MM.1S (cell line): ENCODE measurements around the gene GDAP2.

Experiments used
- DNase-seq: peaks from one replicate; pipeline ENCODE4 v3.0.0-alpha.2; 2015
- H2AFZ ChIP-seq: fragments of 300-600 bp; sonication (generic); 2 replicates; pipeline ENCODE4 v1.6.0; 2016; ENCODE audit warnings: antibody characterized with exemption, low read length
- H3F3A ChIP-seq: fragments of 300-600 bp; sonication (generic); 2 replicates; pipeline ENCODE4 v1.6.1; 2016; ENCODE audit warnings: mild to moderate bottlenecking, antibody characterized with exemption, low read length, moderate library complexity, mixed read lengths; ENCODE audit not compliant: insufficient read depth
- H3K27ac ChIP-seq: fragments of 300-600 bp; sonication (generic); 2 replicates; pipeline ENCODE4 v1.5.1; 2016; ENCODE audit warnings: mild to moderate bottlenecking, low read length
- H3K27me3 ChIP-seq: fragments of 300-600 bp; sonication (generic); replicated peaks from 2 replicates; pipeline ENCODE4 v1.6.0; 2016; ENCODE audit warnings: low read length; ENCODE audit not compliant: insufficient read depth
- H3K36me3 ChIP-seq: fragments of 300-600 bp; sonication (generic); replicated peaks from 2 replicates; pipeline ENCODE4 v1.6.1; 2016; ENCODE audit warnings: mild to moderate bottlenecking, low read length, mixed read lengths; ENCODE audit not compliant: insufficient read depth
- H3K4me1 ChIP-seq: fragments of 300-600 bp; sonication (generic); 2 replicates; pipeline ENCODE4 v1.6.1; 2016; ENCODE audit warnings: low read length, mixed read lengths
- H3K4me2 ChIP-seq: fragments of 300-600 bp; sonication (generic); 2 replicates; pipeline ENCODE4 v1.6.0; 2016; ENCODE audit warnings: low read depth, low read length
- H3K4me3 ChIP-seq: fragments of 300-600 bp; sonication (generic); 2 replicates; pipeline ENCODE4 v1.5.1; 2016; ENCODE audit warnings: low read length, mixed read lengths
- H3K79me2 ChIP-seq: fragments of 300-600 bp; sonication (generic); 2 replicates; pipeline ENCODE4 v1.6.1; 2016; ENCODE audit warnings: mixed run types, low read length, mixed read lengths
- H3K9ac ChIP-seq: fragments of 300-600 bp; sonication (generic); 2 replicates; pipeline ENCODE4 v1.6.1; 2016; ENCODE audit warnings: low read length, mixed read lengths
- H3K9me2 ChIP-seq: fragments of 300-600 bp; sonication (generic); replicated peaks from 2 replicates; pipeline ENCODE4 v1.6.1; 2016; ENCODE audit warnings: mild to moderate bottlenecking, low read length, mixed read lengths; ENCODE audit not compliant: insufficient read depth
- H3K9me3 ChIP-seq: fragments of 300-600 bp; sonication (generic); replicated peaks from 2 replicates; pipeline ENCODE4 v1.6.1; 2016; ENCODE audit warnings: mild to moderate bottlenecking, low read length, mixed read lengths; ENCODE audit not compliant: insufficient read depth
- H4K20me1 ChIP-seq: fragments of 300-600 bp; sonication (generic); 2 replicates; pipeline ENCODE4 v1.6.1; 2016; ENCODE audit warnings: mild to moderate bottlenecking, low read length, moderate library complexity, mixed read lengths; ENCODE audit not compliant: insufficient read depth
- EZH2 ChIP-seq: fragments of 300-600 bp; sonication (generic); optimal IDR thresholded peaks from 2 replicates; pipeline ENCODE3; 2017; ENCODE audit warnings: low read depth, mild to moderate bottlenecking, antibody characterized with exemption, low read length, mixed read lengths
- EZH2phosphoT487 ChIP-seq: fragments of 300-600 bp; sonication (generic); IDR thresholded peaks from 2 replicates; pipeline ENCODE4 v1.6.1; 2018; ENCODE audit warnings: antibody characterized with exemption, low read length
- TF ChIP-seq, protein P1 (sequence below): fragments of 300-600 bp; sonication (generic); IDR thresholded peaks from 2 replicates; pipeline ENCODE4 v1.5.1; 2016; ENCODE audit warnings: antibody characterized with exemption, low read length, mixed read lengths

Gene GDAP2

DNA sequence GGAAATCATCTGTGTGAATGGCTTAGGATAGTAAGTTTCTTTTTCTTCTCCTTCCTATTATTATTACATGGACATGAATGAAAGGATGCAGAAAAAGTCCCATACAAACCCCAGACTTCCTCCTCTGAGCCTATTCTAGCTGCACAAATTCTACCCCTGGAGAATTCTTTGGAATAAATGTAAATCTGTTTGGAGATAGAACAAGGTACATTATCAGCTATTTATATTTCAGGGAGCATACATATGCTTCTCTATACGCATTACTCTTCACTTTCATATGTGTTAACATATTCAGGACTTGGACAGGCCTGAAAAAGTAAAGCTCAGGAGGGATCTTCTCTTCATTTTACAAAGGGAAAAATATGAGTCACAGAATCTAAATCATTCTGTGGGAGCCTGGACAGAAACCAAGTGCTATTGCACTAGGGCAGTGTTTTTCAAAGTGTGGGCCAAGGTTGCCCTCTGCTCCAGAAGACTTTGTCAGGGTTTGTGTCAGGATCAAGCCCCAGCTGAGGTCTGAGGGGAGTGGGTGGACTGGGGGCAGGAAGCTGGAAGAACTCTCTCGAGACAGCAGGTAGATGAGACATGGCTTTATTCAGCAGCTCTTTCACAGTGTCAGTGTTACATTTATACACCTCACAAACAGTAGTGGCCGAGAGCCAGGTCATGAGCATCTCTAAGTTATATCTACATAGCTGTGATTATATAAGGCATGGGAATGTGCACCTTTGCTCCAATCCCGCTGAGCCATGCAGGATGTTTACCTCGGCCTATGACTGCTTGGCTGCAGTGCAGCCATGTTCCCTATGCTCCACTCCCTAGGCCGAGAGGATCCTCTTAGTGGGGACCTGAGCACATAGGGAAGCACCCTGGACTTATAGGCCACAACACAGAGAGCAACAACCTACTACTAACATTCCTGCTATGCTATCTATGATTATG, 114.3 kb downstream of the GDAP2 start:
- no peak overlapping the region for H3K4me2 ChIP-seq
- no peak for DNase-seq
- H3F3A ChIP-seq: no peaks in the 10 kb centered on the region
- TF ChIP-seq EZH2 (no peak), EZH2phosphoT487 (no peak)
- TF ChIP-seq, protein P1, sequence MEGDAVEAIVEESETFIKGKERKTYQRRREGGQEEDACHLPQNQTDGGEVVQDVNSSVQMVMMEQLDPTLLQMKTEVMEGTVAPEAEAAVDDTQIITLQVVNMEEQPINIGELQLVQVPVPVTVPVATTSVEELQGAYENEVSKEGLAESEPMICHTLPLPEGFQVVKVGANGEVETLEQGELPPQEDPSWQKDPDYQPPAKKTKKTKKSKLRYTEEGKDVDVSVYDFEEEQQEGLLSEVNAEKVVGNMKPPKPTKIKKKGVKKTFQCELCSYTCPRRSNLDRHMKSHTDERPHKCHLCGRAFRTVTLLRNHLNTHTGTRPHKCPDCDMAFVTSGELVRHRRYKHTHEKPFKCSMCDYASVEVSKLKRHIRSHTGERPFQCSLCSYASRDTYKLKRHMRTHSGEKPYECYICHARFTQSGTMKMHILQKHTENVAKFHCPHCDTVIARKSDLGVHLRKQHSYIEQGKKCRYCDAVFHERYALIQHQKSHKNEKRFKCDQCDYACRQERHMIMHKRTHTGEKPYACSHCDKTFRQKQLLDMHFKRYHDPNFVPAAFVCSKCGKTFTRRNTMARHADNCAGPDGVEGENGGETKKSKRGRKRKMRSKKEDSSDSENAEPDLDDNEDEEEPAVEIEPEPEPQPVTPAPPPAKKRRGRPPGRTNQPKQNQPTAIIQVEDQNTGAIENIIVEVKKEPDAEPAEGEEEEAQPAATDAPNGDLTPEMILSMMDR: no peak
- H3K9me2 ChIP-seq: no peaks in the 10 kb centered on the region
- H3K36me3 ChIP-seq: no peaks in the 10 kb centered on the region
- no peaks in the 10 kb centered on the region for H3K9me3 ChIP-seq
- no peaks in the 10 kb centered on the region for H3K4me1 ChIP-seq
- H3K27ac ChIP-seq: no peak overlapping the region
- H3K4me3 ChIP-seq: no peak overlapping the region
- no peaks in the 10 kb centered on the region for H3K27me3 ChIP-seq
- H3K9ac ChIP-seq: no peak overlapping the region
- no peak overlapping the region for H2AFZ ChIP-seq
- no peaks in the 10 kb centered on the region for H3K79me2 ChIP-seq
- H4K20me1 ChIP-seq: no peaks in the 10 kb centered on the region
